Activated T-helper 17 cell treated with anti-CD3 and anti-CD28 coated beads, Interleukin-2, amount 50 U/mL, for 72 hours (primary cell): Measurements from ENCODE around the gene TMOD3. TPM values are rescaled to one million over a fixed set of nuclear protein-coding genes. Genes with fewer than 3 reads are reported as not detected.
"Not testable (repeated sequence)": the region's sequence is repeated elsewhere in the genome, so short reads cannot be mapped to it uniquely, and the experiment has no call there.

Experiments
- ATAC-seq: fragments of 150-1000 bp; cut with Tn5 transposase; replicated peaks from 2 replicates; pipeline ENCODE4 v1.10.0; 2021; ENCODE audit warnings: mild to moderate bottlenecking, moderate library complexity
- H3K27ac Mint-ChIP-seq: one replicate; pipeline ENCODE4 v1.8.0; 2022; ENCODE audit warnings: mixed read lengths
- H3K27me3 Mint-ChIP-seq: one replicate; pipeline ENCODE4 v1.8.0; 2022; ENCODE audit warnings: mixed read lengths
- H3K36me3 Mint-ChIP-seq: one replicate; pipeline ENCODE4 v1.8.0; 2022; ENCODE audit warnings: low read depth, mild to moderate bottlenecking, mixed read lengths
- H3K4me1 Mint-ChIP-seq: one replicate; pipeline ENCODE4 v1.8.0; 2022; ENCODE audit warnings: mixed read lengths
- H3K4me3 Mint-ChIP-seq: one replicate; pipeline ENCODE4 v1.8.0; 2022; ENCODE audit warnings: mild to moderate bottlenecking, mixed read lengths
- H3K9me3 Mint-ChIP-seq: one replicate; pipeline ENCODE4 v1.8.0; 2022; ENCODE audit warnings: mixed read lengths
- total RNA-seq, 2 donors: library from RNA; stranded (reverse); gene quantifications; one replicate each; pipeline ENCODE4 v1.2.3, GENCODE V29; 2022

Gene TMOD3
- total RNA-seq, 2 donors from 2014 or later = 64.5 to 76.9 TPM

- Mint-ChIP-seq H3K4me1 (peaks cover 31% of the 10 kb centered on the region), H3K36me3 (peaks cover 86% of the 10 kb centered on the region), H3K27ac (no peak overlapping the region), H3K4me3 (no peak overlapping the region), H3K27me3 (no peaks in the 10 kb centered on the region), H3K9me3 (no peaks in the 10 kb centered on the region)
- ATAC-seq = no peak
Observed at GRCh38 chr15:51866161-51866560, 36.7 kb downstream of the TMOD3 start.

GRCh38 chr15:51866751-51867150, 37.3 kb downstream of the TMOD3 start:
- peak overlapping the region; percentile 4 for H3K27ac Mint-ChIP-seq
- ATAC-seq = no peak
- peaks cover 92% of the 10 kb centered on the region for H3K36me3 Mint-ChIP-seq
- H3K27me3 Mint-ChIP-seq = no peaks in the 10 kb centered on the region
- H3K9me3 Mint-ChIP-seq = no peaks in the 10 kb centered on the region
- H3K4me1 Mint-ChIP-seq = peaks cover 27% of the 10 kb centered on the region
- H3K4me3 Mint-ChIP-seq = no peak overlapping the region

GRCh38 chr15:51869060-51869421, 39.6 kb downstream of the TMOD3 start:
- Mint-ChIP-seq H3K4me1 (peaks cover 13% of the 10 kb centered on the region), H3K27ac (no peak overlapping the region), H3K9me3 (no peaks in the 10 kb centered on the region), H3K36me3 (peaks cover 98% of the 10 kb centered on the region), H3K4me3 (no peak overlapping the region), H3K27me3 (no peaks in the 10 kb centered on the region)
- no peak for ATAC-seq

- Mint-ChIP-seq H3K9me3 (no peaks in the 10 kb centered on the region), H3K36me3 (peaks cover 99% of the 10 kb centered on the region), H3K4me1 (peaks cover 14% of the 10 kb centered on the region), H3K27ac (no peak overlapping the region), H3K27me3 (no peaks in the 10 kb centered on the region), H3K4me3 (no peak overlapping the region)
- no peak for ATAC-seq
Observed at GRCh38 chr15:51870774-51871173, 41.3 kb downstream of the TMOD3 start.

GRCh38 chr15:51874751-51875644, 45.5 kb downstream of the TMOD3 start:
- Mint-ChIP-seq H3K27ac (peak overlapping the region; percentile 52), H3K27me3 (no peaks in the 10 kb centered on the region)

GRCh38 chr15:51876169-51876568, 46.7 kb downstream of the TMOD3 start:
- Mint-ChIP-seq H3K36me3 (peaks cover 94% of the 10 kb centered on the region), H3K27me3 (no peaks in the 10 kb centered on the region), H3K4me1 (peaks cover 26% of the 10 kb centered on the region), H3K27ac (peak overlapping the region; percentile 46), H3K9me3 (no peaks in the 10 kb centered on the region), H3K4me3 (no peak overlapping the region)
- no peak for ATAC-seq

More at GRCh38 chr15:51874751-51875644, 45.5 kb downstream of the TMOD3 start:
- Mint-ChIP-seq H3K36me3 (peaks cover 94% of the 10 kb centered on the region), H3K4me3 (no peak overlapping the region), H3K9me3 (no peaks in the 10 kb centered on the region), H3K4me1 (peaks cover 26% of the 10 kb centered on the region)
- ATAC-seq = no peak

GRCh38 chr15:51878446-51879386, 49.3 kb downstream of the TMOD3 start:
- peak; percentile 46 for ATAC-seq
- H3K4me3 Mint-ChIP-seq = no peak overlapping the region
- peaks cover 76% of the 10 kb centered on the region for H3K36me3 Mint-ChIP-seq
- H3K27ac Mint-ChIP-seq = peak overlapping the region; percentile 75
- H3K27me3 Mint-ChIP-seq = no peaks in the 10 kb centered on the region
- no peaks in the 10 kb centered on the region for H3K9me3 Mint-ChIP-seq
- H3K4me1 Mint-ChIP-seq = peaks cover 26% of the 10 kb centered on the region

- peaks cover 76% of the 10 kb centered on the region for H3K36me3 Mint-ChIP-seq
- H3K27me3 Mint-ChIP-seq = no peaks in the 10 kb centered on the region
- H3K4me3 Mint-ChIP-seq = no peak overlapping the region
- H3K9me3 Mint-ChIP-seq = no peaks in the 10 kb centered on the region
- ATAC-seq = peak; percentile 85
- peaks cover 28% of the 10 kb centered on the region for H3K4me1 Mint-ChIP-seq
- peak overlapping the region; percentile 75 for H3K27ac Mint-ChIP-seq
Observed at GRCh38 chr15:51879555-51879954, 50.1 kb downstream of the TMOD3 start.

GRCh38 chr15:51883271-51883837, 53.9 kb downstream of the TMOD3 start:
- H3K36me3 Mint-ChIP-seq = peaks cover 69% of the 10 kb centered on the region
- peak overlapping the region; percentile 40 for H3K27ac Mint-ChIP-seq
- no peak overlapping the region for H3K4me3 Mint-ChIP-seq
- H3K4me1 Mint-ChIP-seq = peaks cover 11% of the 10 kb centered on the region
- H3K9me3 Mint-ChIP-seq = no peaks in the 10 kb centered on the region
- no peaks in the 10 kb centered on the region for H3K27me3 Mint-ChIP-seq
- no peak for ATAC-seq

- Mint-ChIP-seq H3K27me3 (no peaks in the 10 kb centered on the region), H3K4me3 (no peak overlapping the region), H3K27ac (peak overlapping the region; percentile 40), H3K9me3 (no peaks in the 10 kb centered on the region), H3K36me3 (peaks cover 69% of the 10 kb centered on the region), H3K4me1 (peaks cover 10% of the 10 kb centered on the region)
- ATAC-seq = no peak
Observed at GRCh38 chr15:51884041-51884440, 54.6 kb downstream of the TMOD3 start.

- Mint-ChIP-seq H3K4me3 (no peak overlapping the region), H3K9me3 (no peaks in the 10 kb centered on the region), H3K36me3 (peaks cover 71% of the 10 kb centered on the region), H3K27ac (peak overlapping the region; percentile 40), H3K4me1 (peaks cover 10% of the 10 kb centered on the region), H3K27me3 (no peaks in the 10 kb centered on the region)
- no peak for ATAC-seq
Observed at GRCh38 chr15:51884517-51885236, 55.2 kb downstream of the TMOD3 start.

GRCh38 chr15:51885758-51886157, 56.3 kb downstream of the TMOD3 start:
- not testable (repeated sequence) for H3K27me3 Mint-ChIP-seq, H3K9me3 Mint-ChIP-seq, ATAC-seq, H3K27ac Mint-ChIP-seq, H3K4me3 Mint-ChIP-seq
- Mint-ChIP-seq H3K4me1 (peaks cover 10% of the 10 kb centered on the region), H3K36me3 (peaks cover 66% of the 10 kb centered on the region)

GRCh38 chr15:51887887-51888592, 58.6 kb downstream of the TMOD3 start:
- peaks cover 10% of the 10 kb centered on the region for H3K4me1 Mint-ChIP-seq
- no peaks in the 10 kb centered on the region for H3K27me3 Mint-ChIP-seq
- H3K27ac Mint-ChIP-seq = peak overlapping the region; percentile 49
- H3K9me3 Mint-ChIP-seq = no peaks in the 10 kb centered on the region
- peaks cover 82% of the 10 kb centered on the region for H3K36me3 Mint-ChIP-seq
- ATAC-seq = peak; percentile 79
- H3K4me3 Mint-ChIP-seq = no peak overlapping the region
